HepG2 (cell line): ENCODE measurements around the gene SPP1. TPM values are rescaled to one million over a fixed set of nuclear protein-coding genes. Genes with fewer than 3 reads are reported as not detected.
A peak's percentile ranks its signal among the peaks of the same experiment; 100 is the strongest.

Experiments
- BCL6 ChIP-seq: IDR thresholded peaks from 2 replicates; pipeline ENCODE4 v1.6.1; 2016; ENCODE audit warnings: missing genetic modification reagents, missing compliant biosample characterization
- CEBPB ChIP-seq: IDR thresholded peaks from 2 replicates; pipeline ENCODE4 v1.6.1; 2011; ENCODE audit warnings: low read depth, low read length, improper control_type of control experiment, borderline replicate concordance
- EP300 ChIP-seq, 3 experiments: sonication (generic) in 1 of 3; formaldehyde crosslinking in 1 of 3; IDR thresholded peaks; 2 replicates each; pipeline versions ENCODE4 v1.5.1 to v1.6.1; 2011 to 2020; ENCODE audit warnings: low read depth in 2 of 3, low read length in 2 of 3, borderline replicate concordance in 1 of 3, improper control_type of control experiment in 1 of 3, mild to moderate bottlenecking in 1 of 3, missing genetic modification reagents in 1 of 3, moderate library complexity in 1 of 3
- GATAD2A ChIP-seq: IDR thresholded peaks from 2 replicates; pipeline ENCODE4 v1.6.1; 2016
- KDM6A ChIP-seq: IDR thresholded peaks from 2 replicates; pipeline ENCODE4 v1.6.1; 2016; ENCODE audit warnings: low read depth
- NFE2 ChIP-seq: sonication (generic); formaldehyde crosslinking; IDR thresholded peaks from 2 replicates; pipeline ENCODE4 v1.4.0; 2020; ENCODE audit warnings: missing genetic modification reagents
- SMAD1 ChIP-seq: sonication (generic); formaldehyde crosslinking; IDR thresholded peaks from 2 replicates; pipeline ENCODE4 v1.4.0; 2020; ENCODE audit warnings: missing genetic modification reagents, low read depth, mild to moderate bottlenecking, borderline replicate concordance
- SOX5 ChIP-seq: IDR thresholded peaks from 2 replicates; pipeline ENCODE4 v1.6.1; 2016; ENCODE audit warnings: borderline replicate concordance
- ZKSCAN1 ChIP-seq: fragments of 150-350 bp; IDR thresholded peaks from 2 replicates; pipeline ENCODE4 v1.6.1; 2014; ENCODE audit warnings: low read length
- ZNF3 ChIP-seq: IDR thresholded peaks from 2 replicates; pipeline ENCODE4 v1.7.0; 2017; ENCODE audit warnings: inconsistent platforms
- ZNF629 ChIP-seq: sonication (generic); formaldehyde crosslinking; conservative IDR thresholded peaks from 2 replicates; pipeline ENCODE4 v1.5.0; 2020; ENCODE audit warnings: missing genetic modification reagents
- ZNF724P ChIP-seq: sonication (generic); formaldehyde crosslinking; IDR thresholded peaks from 2 replicates; pipeline ENCODE4 v1.8.0; 2022; ENCODE audit warnings: missing genetic modification reagents, borderline replicate concordance
- polyA plus RNA-seq, 8 experiments: library from polyadenylated mRNA; depleted of rRNA in 3 of 8; stranded (reverse) in 7 of 8; unstranded in 1 of 8; fragments of >200 nt; fragmentation: Illumina TruSeq in 4 of 8; extraction: Trizol in 4 of 8; gene quantifications; 2 replicates each; pipeline versions ENCODE4 v1.2.1 to v1.2.3, GENCODE V29; 2011 to 2016; ENCODE audit warnings: low read depth in 4 of 8, missing spikeins in 1 of 8, mixed read lengths in 1 of 8; ENCODE audit not compliant: insufficient read depth in 1 of 8
- total RNA-seq, 5 experiments: library from RNA; depleted of rRNA; stranded (reverse); fragments of >200 nt; fragmentation: Illumina TruSeq; extraction: Trizol; gene quantifications; 2 replicates each; pipeline ENCODE4 v1.2.3, GENCODE V29; 2016; ENCODE audit warnings: low read depth in 1 of 5
- TF ChIP-seq, protein P1 (sequence below): sonication (generic); formaldehyde crosslinking; conservative IDR thresholded peaks from 2 replicates; pipeline ENCODE4 v1.4.0; 2020; ENCODE audit warnings: mild to moderate bottlenecking, missing genetic modification reagents, moderate library complexity
- TF ChIP-seq, protein P2 (sequence below): sonication (generic); formaldehyde crosslinking; IDR thresholded peaks from 2 replicates; pipeline ENCODE4 v1.4.0; 2020; ENCODE audit warnings: mild to moderate bottlenecking, missing genetic modification reagents
- TF ChIP-seq, protein P3 (sequence below): sonication (generic); formaldehyde crosslinking; IDR thresholded peaks from 2 replicates; pipeline ENCODE4 v1.5.1; 2020; ENCODE audit warnings: missing genetic modification reagents, mild to moderate bottlenecking, borderline replicate concordance
- TF ChIP-seq, protein P4 (sequence below): IDR thresholded peaks from 2 replicates; pipeline ENCODE4 v1.6.1; 2016; ENCODE audit warnings: missing compliant biosample characterization, missing genetic modification reagents, borderline replicate concordance
- TF ChIP-seq, protein P5 (sequence below): IDR thresholded peaks from 2 replicates; pipeline ENCODE4 v1.6.1; 2018; ENCODE audit warnings: missing genetic modification reagents
- TF ChIP-seq, protein P6 (sequence below): IDR thresholded peaks from 2 replicates; pipeline ENCODE4 v1.6.1; 2016; ENCODE audit warnings: missing biosample characterization, missing genetic modification reagents, low read depth

SPP1 gene
- total and polyA plus RNA-seq, 2 of the 13 experiments (the other 11 are each of a cell fraction or from before 2014, with no cell fraction given): 682 to 788 TPM

DNA sequence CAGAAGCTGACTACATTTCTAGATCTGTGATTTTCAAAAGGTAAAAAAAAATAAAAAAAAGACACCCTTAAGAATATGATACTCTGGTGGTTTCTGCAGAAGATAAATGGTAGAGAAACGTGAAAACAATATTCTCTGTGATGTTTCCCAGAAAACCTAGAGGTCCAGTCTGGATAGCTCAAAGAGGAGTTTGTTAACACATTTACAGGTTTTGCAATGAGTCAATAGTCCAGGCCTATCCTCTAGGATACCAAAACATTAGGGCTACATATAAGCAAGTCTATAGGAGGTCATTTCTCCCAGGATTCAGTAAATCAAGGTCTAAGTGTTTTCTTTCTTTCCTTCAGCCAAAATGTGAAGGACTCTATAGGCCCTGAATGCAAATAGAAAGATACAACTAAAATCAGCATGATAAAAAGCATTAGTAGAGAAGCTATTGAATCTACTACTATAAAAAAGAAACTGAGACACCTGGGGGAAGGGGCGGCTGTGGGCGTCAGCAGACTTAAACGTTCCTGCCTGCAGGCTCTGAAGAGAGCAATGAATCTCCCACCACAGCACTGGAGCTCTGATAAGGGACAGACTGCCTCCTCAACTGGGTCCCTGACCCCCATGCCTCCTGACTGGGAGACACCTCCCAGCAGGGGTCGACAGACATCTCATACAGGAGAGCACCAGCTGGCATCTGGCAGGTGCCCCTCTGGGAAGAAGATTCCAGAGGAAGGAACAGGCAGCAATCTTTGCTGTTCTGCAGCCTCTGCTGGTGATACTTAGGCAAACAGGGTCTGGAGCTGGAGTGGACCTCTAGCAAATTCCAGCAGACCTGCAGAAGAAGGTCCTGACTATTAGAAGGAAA lies 33.7 kb upstream of the SPP1 start (continued):
- TF ChIP-seq, protein P1, sequence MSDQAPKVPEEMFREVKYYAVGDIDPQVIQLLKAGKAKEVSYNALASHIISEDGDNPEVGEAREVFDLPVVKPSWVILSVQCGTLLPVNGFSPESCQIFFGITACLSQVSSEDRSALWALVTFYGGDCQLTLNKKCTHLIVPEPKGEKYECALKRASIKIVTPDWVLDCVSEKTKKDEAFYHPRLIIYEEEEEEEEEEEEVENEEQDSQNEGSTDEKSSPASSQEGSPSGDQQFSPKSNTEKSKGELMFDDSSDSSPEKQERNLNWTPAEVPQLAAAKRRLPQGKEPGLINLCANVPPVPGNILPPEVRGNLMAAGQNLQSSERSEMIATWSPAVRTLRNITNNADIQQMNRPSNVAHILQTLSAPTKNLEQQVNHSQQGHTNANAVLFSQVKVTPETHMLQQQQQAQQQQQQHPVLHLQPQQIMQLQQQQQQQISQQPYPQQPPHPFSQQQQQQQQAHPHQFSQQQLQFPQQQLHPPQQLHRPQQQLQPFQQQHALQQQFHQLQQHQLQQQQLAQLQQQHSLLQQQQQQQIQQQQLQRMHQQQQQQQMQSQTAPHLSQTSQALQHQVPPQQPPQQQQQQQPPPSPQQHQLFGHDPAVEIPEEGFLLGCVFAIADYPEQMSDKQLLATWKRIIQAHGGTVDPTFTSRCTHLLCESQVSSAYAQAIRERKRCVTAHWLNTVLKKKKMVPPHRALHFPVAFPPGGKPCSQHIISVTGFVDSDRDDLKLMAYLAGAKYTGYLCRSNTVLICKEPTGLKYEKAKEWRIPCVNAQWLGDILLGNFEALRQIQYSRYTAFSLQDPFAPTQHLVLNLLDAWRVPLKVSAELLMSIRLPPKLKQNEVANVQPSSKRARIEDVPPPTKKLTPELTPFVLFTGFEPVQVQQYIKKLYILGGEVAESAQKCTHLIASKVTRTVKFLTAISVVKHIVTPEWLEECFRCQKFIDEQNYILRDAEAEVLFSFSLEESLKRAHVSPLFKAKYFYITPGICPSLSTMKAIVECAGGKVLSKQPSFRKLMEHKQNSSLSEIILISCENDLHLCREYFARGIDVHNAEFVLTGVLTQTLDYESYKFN (CRISPR knock-in tag): peak; percentile 26
- TF ChIP-seq NFE2 (no peak), EP300 (IDR thresholded peaks at IDR 0.05; ENCODE audit: low read depth in 2 of 2, low read length in 2 of 2) (0 out of 4 replicates have a peak, but pooled peaks of 1 of the 2 experiments have one; percentile 30), EP300 (CRISPR knock-in tag; IDR thresholded peaks at IDR 0.05; ENCODE audit: borderline replicate concordance) (no peak), ZNF724P (CRISPR knock-in tag) (no peak), SOX5 (CRISPR knock-in tag) (peak; percentile 39; the same call in 1 of the 2 replicates), ZNF629 (CRISPR knock-in tag) (no peak), GATAD2A (CRISPR knock-in tag) (peak; percentile 63; the same call in 1 of the 2 replicates), BCL6 (peak; percentile 94), ZNF3 (CRISPR knock-in tag) (no peak), ZKSCAN1 (no peak), SMAD1 (CRISPR knock-in tag) (no peak), CEBPB (peak; percentile 76), KDM6A (CRISPR knock-in tag) (no peak)
- TF ChIP-seq, protein P2, sequence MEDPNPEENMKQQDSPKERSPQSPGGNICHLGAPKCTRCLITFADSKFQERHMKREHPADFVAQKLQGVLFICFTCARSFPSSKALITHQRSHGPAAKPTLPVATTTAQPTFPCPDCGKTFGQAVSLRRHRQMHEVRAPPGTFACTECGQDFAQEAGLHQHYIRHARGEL (CRISPR knock-in tag): peak; percentile 96
- TF ChIP-seq, protein P3, sequence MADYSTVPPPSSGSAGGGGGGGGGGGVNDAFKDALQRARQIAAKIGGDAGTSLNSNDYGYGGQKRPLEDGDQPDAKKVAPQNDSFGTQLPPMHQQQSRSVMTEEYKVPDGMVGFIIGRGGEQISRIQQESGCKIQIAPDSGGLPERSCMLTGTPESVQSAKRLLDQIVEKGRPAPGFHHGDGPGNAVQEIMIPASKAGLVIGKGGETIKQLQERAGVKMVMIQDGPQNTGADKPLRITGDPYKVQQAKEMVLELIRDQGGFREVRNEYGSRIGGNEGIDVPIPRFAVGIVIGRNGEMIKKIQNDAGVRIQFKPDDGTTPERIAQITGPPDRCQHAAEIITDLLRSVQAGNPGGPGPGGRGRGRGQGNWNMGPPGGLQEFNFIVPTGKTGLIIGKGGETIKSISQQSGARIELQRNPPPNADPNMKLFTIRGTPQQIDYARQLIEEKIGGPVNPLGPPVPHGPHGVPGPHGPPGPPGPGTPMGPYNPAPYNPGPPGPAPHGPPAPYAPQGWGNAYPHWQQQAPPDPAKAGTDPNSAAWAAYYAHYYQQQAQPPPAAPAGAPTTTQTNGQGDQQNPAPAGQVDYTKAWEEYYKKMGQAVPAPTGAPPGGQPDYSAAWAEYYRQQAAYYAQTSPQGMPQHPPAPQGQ: no peak
- TF ChIP-seq, protein P4, sequence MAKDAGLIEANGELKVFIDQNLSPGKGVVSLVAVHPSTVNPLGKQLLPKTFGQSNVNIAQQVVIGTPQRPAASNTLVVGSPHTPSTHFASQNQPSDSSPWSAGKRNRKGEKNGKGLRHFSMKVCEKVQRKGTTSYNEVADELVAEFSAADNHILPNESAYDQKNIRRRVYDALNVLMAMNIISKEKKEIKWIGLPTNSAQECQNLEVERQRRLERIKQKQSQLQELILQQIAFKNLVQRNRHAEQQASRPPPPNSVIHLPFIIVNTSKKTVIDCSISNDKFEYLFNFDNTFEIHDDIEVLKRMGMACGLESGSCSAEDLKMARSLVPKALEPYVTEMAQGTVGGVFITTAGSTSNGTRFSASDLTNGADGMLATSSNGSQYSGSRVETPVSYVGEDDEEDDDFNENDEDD (CRISPR knock-in tag): no peak
- TF ChIP-seq, protein P5, sequence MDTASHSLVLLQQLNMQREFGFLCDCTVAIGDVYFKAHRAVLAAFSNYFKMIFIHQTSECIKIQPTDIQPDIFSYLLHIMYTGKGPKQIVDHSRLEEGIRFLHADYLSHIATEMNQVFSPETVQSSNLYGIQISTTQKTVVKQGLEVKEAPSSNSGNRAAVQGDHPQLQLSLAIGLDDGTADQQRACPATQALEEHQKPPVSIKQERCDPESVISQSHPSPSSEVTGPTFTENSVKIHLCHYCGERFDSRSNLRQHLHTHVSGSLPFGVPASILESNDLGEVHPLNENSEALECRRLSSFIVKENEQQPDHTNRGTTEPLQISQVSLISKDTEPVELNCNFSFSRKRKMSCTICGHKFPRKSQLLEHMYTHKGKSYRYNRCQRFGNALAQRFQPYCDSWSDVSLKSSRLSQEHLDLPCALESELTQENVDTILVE (CRISPR knock-in tag): no peak; the same call in 1 of the 2 replicates
- TF ChIP-seq, protein P6, sequence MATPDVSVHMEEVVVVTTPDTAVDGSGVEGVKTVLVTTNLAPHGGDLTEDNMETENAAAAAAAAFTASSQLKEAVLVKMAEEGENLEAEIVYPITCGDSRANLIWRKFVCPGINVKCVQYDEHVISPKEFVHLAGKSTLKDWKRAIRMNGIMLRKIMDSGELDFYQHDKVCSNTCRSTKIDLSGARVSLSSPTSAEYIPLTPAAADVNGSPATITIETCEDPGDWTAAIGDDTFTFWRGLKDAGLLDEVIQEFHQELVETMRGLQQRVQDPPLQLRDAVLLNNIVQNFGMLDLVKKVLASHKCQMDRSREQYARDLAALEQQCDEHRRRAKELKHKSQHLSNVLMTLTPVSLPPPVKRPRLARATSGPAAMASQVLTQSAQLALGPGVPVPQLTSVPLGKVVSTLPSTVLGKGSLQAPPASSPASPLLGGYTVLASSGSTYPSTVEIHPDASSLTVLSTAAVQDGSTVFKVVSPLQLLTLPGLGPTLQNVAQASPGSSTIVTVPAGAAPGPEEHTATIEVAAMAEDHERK (CRISPR knock-in tag): no peak
